Stimulated activated effector memory CD8-positive, alpha-beta T cell treated with anti-CD3 and anti-CD28 coated beads, Interleukin-12 subunit alpha, Interleukin-12 subunit beta, amount 100 ng/mL, for 72 hours (primary cell): ENCODE measurements around the gene HPCAL1.

ENCODE experiments used
- ATAC-seq: fragments of 150-1000 bp; cut with Tn5 transposase; 2 replicates; pipeline ENCODE4 v1.10.0; 2021
- DNase-seq, 2 donors: peaks; one replicate each; pipeline ENCODE4 v3.0.0; 2021 to 2022; ENCODE audit warnings: low spot score in 2 of 2
- H3K27ac Mint-ChIP-seq: one replicate; pipeline ENCODE4 v1.8.0; 2022; ENCODE audit warnings: mild to moderate bottlenecking, mixed read lengths
- H3K36me3 Mint-ChIP-seq: one replicate; pipeline ENCODE4 v1.8.0; 2022; ENCODE audit warnings: mild to moderate bottlenecking, mixed read lengths
- H3K4me1 Mint-ChIP-seq: one replicate; pipeline ENCODE4 v1.8.0; 2022; ENCODE audit warnings: mixed read lengths
- H3K4me3 Mint-ChIP-seq: one replicate; pipeline ENCODE4 v1.8.0; 2022; ENCODE audit warnings: mild to moderate bottlenecking, mixed read lengths
- H3K9me3 Mint-ChIP-seq: one replicate; pipeline ENCODE4 v1.8.0; 2022; ENCODE audit warnings: mixed read lengths

Gene HPCAL1

GRCh38 chr2:10338270-10339188 is 35.8 kb downstream of the HPCAL1 start:
- no peak overlapping the region for H3K4me3 Mint-ChIP-seq
- ATAC-seq (no peak), DNase-seq (no peak)
- H3K4me1 Mint-ChIP-seq: peaks cover 56% of the 10 kb centered on the region
- H3K9me3 Mint-ChIP-seq: no peaks in the 10 kb centered on the region
- peak overlapping the region; percentile 75 for H3K27ac Mint-ChIP-seq
- H3K36me3 Mint-ChIP-seq: peaks cover 30% of the 10 kb centered on the region

- Mint-ChIP-seq H3K4me1 (peaks cover 64% of the 10 kb centered on the region), H3K27ac (no peak overlapping the region), H3K36me3 (peaks cover 26% of the 10 kb centered on the region), H3K4me3 (no peak overlapping the region), H3K9me3 (no peaks in the 10 kb centered on the region)
- no peak for ATAC-seq
- DNase-seq: no peak
Measured at GRCh38 chr2:10339647-10340592, 37.2 kb downstream of the HPCAL1 start.

GRCh38 chr2:10340593-10340975 is 37.9 kb downstream of the HPCAL1 start:
- ATAC-seq: no peak
- H3K4me3 Mint-ChIP-seq: no peak overlapping the region
- H3K4me1 Mint-ChIP-seq: peaks cover 63% of the 10 kb centered on the region
- no peaks in the 10 kb centered on the region for H3K9me3 Mint-ChIP-seq
- H3K36me3 Mint-ChIP-seq: peaks cover 22% of the 10 kb centered on the region
- DNase-seq: no peak
- no peak overlapping the region for H3K27ac Mint-ChIP-seq

GRCh38 chr2:10341193-10341592 is 38.5 kb downstream of the HPCAL1 start:
- DNase-seq (no peak), ATAC-seq (no peak)
- peaks cover 69% of the 10 kb centered on the region for H3K4me1 Mint-ChIP-seq
- no peak overlapping the region for H3K27ac Mint-ChIP-seq
- no peaks in the 10 kb centered on the region for H3K9me3 Mint-ChIP-seq
- no peak overlapping the region for H3K4me3 Mint-ChIP-seq
- peaks cover 22% of the 10 kb centered on the region for H3K36me3 Mint-ChIP-seq

GRCh38 chr2:10342245-10342951 is 39.7 kb downstream of the HPCAL1 start:
- peaks cover 22% of the 10 kb centered on the region for H3K36me3 Mint-ChIP-seq

GRCh38 chr2:10343191-10343590 is 40.5 kb downstream of the HPCAL1 start:
- Mint-ChIP-seq H3K27ac (peak overlapping the region; percentile 72), H3K36me3 (peaks cover 14% of the 10 kb centered on the region), H3K4me3 (no peak overlapping the region), H3K4me1 (peaks cover 63% of the 10 kb centered on the region), H3K9me3 (no peaks in the 10 kb centered on the region)
- DNase-seq (no peak), ATAC-seq (no peak)

More at GRCh38 chr2:10342245-10342951, 39.7 kb downstream of the HPCAL1 start:
- ATAC-seq (no peak), DNase-seq (no peak)
- no peak overlapping the region for H3K4me3 Mint-ChIP-seq
- H3K9me3 Mint-ChIP-seq: no peaks in the 10 kb centered on the region
- peaks cover 71% of the 10 kb centered on the region for H3K4me1 Mint-ChIP-seq
- H3K27ac Mint-ChIP-seq: no peak overlapping the region

GRCh38 chr2:10343658-10344057 is 41.0 kb downstream of the HPCAL1 start:
- no peak overlapping the region for H3K4me3 Mint-ChIP-seq
- peak overlapping the region; percentile 72 for H3K27ac Mint-ChIP-seq
- H3K9me3 Mint-ChIP-seq: no peaks in the 10 kb centered on the region
- DNase-seq (no peak), ATAC-seq (no peak)
- peaks cover 10% of the 10 kb centered on the region for H3K36me3 Mint-ChIP-seq
- H3K4me1 Mint-ChIP-seq: peaks cover 58% of the 10 kb centered on the region

GRCh38 chr2:10344105-10345066 is 41.7 kb downstream of the HPCAL1 start:
- H3K4me3 Mint-ChIP-seq: no peak overlapping the region
- no peak for DNase-seq
- H3K27ac Mint-ChIP-seq: peak overlapping the region; percentile 72
- no peaks in the 10 kb centered on the region for H3K9me3 Mint-ChIP-seq
- peaks cover 9% of the 10 kb centered on the region for H3K36me3 Mint-ChIP-seq
- peaks cover 53% of the 10 kb centered on the region for H3K4me1 Mint-ChIP-seq
- ATAC-seq: peak; percentile 16

- peaks cover 45% of the 10 kb centered on the region for H3K4me1 Mint-ChIP-seq
- DNase-seq (no peak), ATAC-seq (no peak)
- H3K36me3 Mint-ChIP-seq: peaks cover 2% of the 10 kb centered on the region
- no peaks in the 10 kb centered on the region for H3K9me3 Mint-ChIP-seq
- H3K27ac Mint-ChIP-seq: peak overlapping the region; percentile 58
- H3K4me3 Mint-ChIP-seq: no peak overlapping the region
Measured at GRCh38 chr2:10345126-10345525, 42.4 kb downstream of the HPCAL1 start.

GRCh38 chr2:10345813-10346212 is 43.1 kb downstream of the HPCAL1 start:
- H3K9me3 Mint-ChIP-seq: no peaks in the 10 kb centered on the region
- peaks cover 45% of the 10 kb centered on the region for H3K4me1 Mint-ChIP-seq
- DNase-seq (no peak), ATAC-seq (no peak)
- H3K27ac Mint-ChIP-seq: peak overlapping the region; percentile 48
- H3K4me3 Mint-ChIP-seq: no peak overlapping the region
- no peaks in the 10 kb centered on the region for H3K36me3 Mint-ChIP-seq

- ATAC-seq: no peak
- H3K4me3 Mint-ChIP-seq: no peak overlapping the region
- DNase-seq: no peak
- H3K27ac Mint-ChIP-seq: no peak overlapping the region
- H3K9me3 Mint-ChIP-seq: no peaks in the 10 kb centered on the region
- H3K36me3 Mint-ChIP-seq: no peaks in the 10 kb centered on the region
- peaks cover 52% of the 10 kb centered on the region for H3K4me1 Mint-ChIP-seq
Measured at GRCh38 chr2:10346929-10347561, 44.3 kb downstream of the HPCAL1 start.

GRCh38 chr2:10347562-10347948 is 44.9 kb downstream of the HPCAL1 start:
- no peak overlapping the region for H3K4me3 Mint-ChIP-seq
- H3K36me3 Mint-ChIP-seq: no peaks in the 10 kb centered on the region
- ATAC-seq (no peak), DNase-seq (no peak)
- H3K9me3 Mint-ChIP-seq: no peaks in the 10 kb centered on the region
- H3K4me1 Mint-ChIP-seq: peaks cover 57% of the 10 kb centered on the region
- H3K27ac Mint-ChIP-seq: peak overlapping the region; percentile 68

GRCh38 chr2:10348891-10349290 is 46.2 kb downstream of the HPCAL1 start:
- Mint-ChIP-seq H3K27ac (no peak overlapping the region), H3K4me1 (peaks cover 50% of the 10 kb centered on the region), H3K36me3 (no peaks in the 10 kb centered on the region), H3K9me3 (no peaks in the 10 kb centered on the region), H3K4me3 (no peak overlapping the region)
- no peak for DNase-seq
- ATAC-seq: no peak

- no peaks in the 10 kb centered on the region for H3K9me3 Mint-ChIP-seq
- peaks cover 49% of the 10 kb centered on the region for H3K4me1 Mint-ChIP-seq
- H3K36me3 Mint-ChIP-seq: peaks cover 10% of the 10 kb centered on the region
- peak overlapping the region; percentile 70 for H3K27ac Mint-ChIP-seq
- DNase-seq (no peak), ATAC-seq (peak; percentile 64)
- H3K4me3 Mint-ChIP-seq: no peak overlapping the region
Measured at GRCh38 chr2:10350761-10351160, 48.1 kb downstream of the HPCAL1 start.
